Mucosa of gallbladder (tissue), 1 donor: ENCODE measurements around the gene HAO1. TPM values are rescaled to one million over a fixed set of nuclear protein-coding genes. Genes with fewer than 3 reads are reported as not detected.
A peak's percentile ranks its signal among the peaks of the same experiment; 100 is the strongest.

Source experiments
- DNase-seq: peaks from one replicate; pipeline ENCODE4 v3.0.0-alpha.2; 2020; ENCODE audit warnings: low spot score
- total RNA-seq: library from RNA; stranded (reverse); gene quantifications from one replicate; pipeline ENCODE4 v1.2.1, GENCODE V29; 2021
- donor health status: DM: no; HTN: no; CAD: no.

HAO1 gene
- total RNA-seq, 1 donor from 2014 or later, result 2.7 TPM

GRCh38 chr20:7926767-7927166 lies 13.5 kb downstream of the HAO1 start:
- DNase-seq, result no peak

DNA sequence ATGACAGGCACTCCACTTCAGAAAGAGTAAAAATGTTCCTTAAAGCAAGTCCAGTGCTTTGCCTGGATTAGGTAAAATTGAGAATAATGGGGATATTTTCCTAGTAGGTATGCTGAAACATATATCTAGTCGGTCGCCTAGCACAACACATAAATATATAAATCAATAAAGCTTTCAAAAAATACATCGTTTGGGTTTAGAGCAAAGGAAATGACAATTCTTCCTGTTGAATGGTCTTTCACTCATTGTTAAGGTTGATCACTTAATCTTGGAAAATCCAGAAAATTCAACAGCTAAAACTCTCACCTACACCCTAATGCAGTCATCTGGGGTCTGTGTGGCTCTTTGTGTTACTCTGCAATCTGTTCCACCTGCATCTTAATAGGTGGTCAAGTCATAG lies 13.9 kb downstream of the HAO1 start:
- no peak for DNase-seq

DNA sequence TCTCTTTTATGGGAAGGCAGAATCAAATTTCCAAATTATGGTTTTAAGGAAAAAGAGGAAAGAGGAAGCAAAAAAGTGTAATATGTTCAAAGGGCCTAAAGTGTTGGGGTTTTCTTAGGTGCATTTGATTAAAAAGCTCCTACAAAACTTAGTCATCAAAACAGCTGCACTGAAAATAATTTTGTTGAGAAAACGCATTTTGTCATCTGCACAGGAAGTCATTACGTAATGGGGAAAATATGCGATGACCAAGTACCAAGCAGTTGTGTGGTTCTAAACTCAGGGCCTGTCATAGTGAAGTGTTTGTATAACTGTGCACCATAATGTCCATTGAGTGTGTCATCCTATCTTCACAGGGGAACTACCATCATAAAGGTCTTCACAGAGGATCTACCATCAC lies 15.6 kb downstream of the HAO1 start:
- DNase-seq, result no peak

GRCh38 chr20:7916648-7917047 lies 23.6 kb downstream of the HAO1 start:
- no peak for DNase-seq

GRCh38 chr20:7912551-7912950 lies 27.7 kb downstream of the HAO1 start:
- DNase-seq, result no peak

DNA sequence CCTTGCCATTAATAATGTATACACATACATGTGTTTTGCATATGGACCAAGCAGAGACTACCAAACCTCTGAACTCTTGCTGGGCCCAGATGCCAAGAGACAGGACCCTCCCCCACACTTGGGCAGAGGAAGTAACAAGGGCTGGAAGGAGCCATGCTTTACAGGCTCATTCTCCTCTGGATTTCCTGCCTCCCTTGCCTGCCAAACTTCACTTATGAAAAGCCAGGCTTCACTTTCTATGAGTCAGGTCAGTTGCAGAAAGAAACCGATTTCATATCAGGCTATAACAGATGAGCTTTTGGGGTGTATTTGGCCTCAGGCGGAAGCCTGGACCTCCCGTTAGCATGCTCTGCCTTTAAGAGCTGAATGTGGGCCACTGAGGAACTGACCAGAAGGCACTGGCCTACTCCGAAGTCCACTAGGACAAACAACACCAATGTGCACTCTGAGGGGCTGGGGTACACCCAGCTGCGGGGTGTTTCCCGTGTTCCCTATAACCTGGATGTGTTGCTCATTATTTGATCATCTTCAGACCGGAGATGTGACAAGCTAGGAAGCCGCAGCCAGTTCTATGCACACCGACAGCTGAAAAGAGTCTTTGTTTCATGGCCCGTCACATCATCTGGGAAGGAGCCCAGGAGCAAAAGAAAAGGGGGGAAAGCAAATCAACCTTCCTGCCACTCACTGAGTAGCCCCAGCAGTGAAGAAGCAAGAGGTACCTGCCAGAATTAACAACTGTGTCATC lies 28.5 kb downstream of the HAO1 start:
- DNase-seq, result no peak

GRCh38 chr20:7908905-7909304 lies 31.4 kb downstream of the HAO1 start:
- no peak for DNase-seq

DNA sequence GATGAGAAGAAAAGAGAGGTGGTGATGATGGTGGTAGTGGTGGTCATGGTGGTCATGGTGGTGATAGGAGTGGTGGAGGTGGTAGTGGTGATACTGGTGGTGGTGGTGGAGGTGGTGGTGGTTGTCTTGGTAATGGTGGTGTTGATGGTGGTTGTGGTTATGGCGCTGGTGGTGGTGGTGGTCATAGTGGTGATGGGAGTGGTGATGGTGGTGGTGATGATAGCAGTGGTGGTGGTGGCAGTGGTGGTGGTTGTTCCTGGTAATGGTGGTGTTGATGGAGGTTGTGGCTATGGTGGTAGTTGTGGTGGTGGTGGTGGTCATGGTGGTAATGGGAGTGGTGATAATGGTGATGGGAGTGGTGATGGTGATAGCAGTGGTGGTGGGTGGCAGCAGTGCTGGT lies 36.8 kb downstream of the HAO1 start:
- no peak for DNase-seq

GRCh38 chr20:7902879-7903278 lies 37.4 kb downstream of the HAO1 start:
- no peak for DNase-seq

DNA sequence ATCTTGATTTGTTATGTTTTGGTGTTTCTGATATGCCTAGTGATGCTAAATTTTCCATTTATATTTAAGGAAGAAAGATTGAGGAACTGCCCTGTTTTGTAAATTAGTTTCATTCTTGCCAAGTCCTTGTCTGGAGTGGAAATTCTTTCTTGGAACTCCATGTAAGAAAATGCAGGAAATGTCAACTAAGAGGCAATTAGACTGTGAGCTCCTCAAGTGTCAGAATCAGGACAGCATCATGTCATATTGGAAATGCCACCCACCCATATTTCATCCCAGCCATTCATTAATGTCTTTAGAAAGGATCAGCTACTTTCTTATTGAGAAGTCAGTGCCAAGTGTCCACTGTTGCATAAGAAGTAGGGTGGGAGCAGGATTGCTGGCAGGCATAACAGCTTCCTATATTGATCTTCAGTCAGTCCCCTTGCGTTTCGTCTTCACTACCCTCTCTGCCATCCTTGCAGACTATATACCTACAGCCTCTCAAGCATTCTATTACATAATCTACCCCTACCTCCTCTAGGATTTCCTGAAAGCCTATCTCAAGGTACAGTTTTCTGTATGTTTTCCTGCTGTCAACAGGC lies 42.4 kb downstream of the HAO1 start:
- no peak for DNase-seq

DNA sequence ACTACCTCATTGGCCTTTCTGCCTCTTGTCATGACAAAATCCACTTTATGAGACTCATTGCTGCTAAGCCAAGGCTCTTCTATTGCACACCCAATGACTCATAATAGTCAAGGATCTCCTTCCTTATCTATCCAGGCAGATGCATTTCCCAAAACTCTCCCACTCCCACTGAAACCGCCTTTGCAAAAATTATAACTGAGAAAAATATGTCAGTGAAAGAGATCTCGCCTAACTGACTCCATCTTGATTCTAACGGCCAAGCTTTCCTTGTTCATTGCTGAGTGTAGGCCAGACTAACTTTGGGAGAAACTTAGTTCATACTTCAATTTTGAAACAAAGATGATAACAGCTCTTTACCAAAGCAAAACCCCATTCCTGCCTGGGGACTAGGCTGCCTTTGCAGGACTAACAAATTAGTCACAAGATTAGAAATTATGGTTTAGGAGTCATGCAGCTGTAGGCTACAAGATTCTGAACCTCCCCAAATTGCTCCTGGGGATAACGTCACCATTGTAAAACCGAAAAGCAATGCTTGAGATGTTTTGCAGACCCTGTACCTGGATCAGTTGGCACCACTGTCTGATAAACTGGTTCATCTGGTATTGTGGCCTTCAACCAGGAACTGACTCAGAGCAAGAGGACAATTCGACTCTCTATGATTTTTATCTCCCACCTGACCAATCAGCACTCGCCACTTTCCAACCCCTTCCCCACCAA lies 47.1 kb downstream of the HAO1 start:
- no peak for DNase-seq

GRCh38 chr20:7891705-7892104 lies 48.6 kb downstream of the HAO1 start:
- no peak for DNase-seq

DNA sequence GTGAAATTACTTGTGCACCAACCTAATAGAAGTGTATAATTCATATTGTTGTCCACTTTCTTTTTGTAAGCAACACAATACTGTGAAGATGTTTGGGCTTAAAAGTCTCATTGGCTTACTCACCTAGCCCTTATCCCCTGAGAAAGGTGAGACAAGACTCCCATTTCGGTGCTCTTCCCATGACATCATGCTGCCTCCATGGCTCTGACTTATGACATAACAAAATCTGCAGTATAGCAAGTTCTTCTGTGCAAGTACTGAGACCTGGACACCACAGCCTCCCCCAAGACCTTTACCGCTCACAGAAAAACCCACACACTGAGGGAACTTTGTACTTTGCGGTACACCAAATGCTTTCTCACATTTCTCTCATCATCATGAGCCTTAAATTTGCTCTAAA lies 50.5 kb downstream of the HAO1 start:
- DNase-seq, result no peak

DNA sequence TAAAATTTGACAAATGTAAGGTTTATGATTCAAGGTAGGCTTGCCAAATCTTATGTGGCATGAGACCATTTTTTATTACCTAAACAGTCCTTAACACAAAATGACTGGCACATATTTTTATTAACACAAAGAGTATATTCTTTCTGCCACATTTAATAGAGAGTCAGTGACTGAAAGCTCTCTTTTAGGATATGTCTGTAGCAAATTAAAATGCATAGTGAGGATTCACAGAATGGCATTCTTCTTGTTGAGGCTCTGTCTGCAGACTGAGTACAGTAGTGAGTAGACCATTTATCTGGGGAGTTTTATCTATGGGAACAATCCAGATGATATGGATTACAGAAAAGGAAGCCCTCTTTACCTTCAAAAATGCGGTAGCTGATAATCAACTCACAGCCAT lies 56.5 kb downstream of the HAO1 start:
- DNase-seq, result no peak

- no peak for DNase-seq
These were observed 56.9 kb downstream of the HAO1 start for GRCh38 chr20:7883309-7883708.

DNA sequence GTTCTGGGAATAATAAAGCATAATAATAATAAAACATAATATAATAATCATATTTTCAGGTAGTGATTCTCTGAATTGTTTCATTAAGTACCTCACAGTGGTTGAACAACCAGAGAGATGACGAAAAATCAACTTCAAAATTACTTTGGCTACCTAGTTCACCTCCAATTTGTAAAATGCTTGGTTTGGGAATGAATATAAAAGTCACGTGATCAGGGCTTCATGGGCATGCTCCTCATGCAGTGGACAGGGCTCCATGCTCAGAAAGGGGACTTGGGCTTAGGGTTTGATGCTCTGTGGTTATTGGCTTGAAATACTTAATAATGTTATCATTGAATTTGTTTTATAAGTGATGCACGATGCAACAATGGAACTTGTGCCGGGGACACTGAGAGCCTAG lies 58.2 kb downstream of the HAO1 start:
- no peak for DNase-seq

GRCh38 chr20:7881551-7881950 lies 58.7 kb downstream of the HAO1 start:
- DNase-seq, result no peak

DNA sequence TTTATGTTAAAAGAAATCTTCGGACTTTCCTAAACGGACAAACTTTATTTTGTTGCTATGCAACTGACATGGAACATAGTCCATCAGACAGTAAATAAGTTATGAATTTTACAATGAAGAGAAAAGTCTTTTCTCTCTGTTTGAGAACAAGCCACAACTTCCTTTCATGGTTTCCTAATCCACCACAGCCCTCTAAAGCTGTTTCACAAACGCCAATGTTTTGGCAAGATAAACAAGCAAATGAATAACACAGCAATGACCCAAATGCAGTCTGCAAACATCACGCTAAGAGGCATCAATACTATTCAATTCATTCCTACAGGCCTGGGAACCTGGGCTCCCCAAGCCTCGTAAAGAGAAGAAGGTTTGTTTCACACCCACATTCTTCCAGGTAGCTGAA lies 60.4 kb downstream of the HAO1 start:
- DNase-seq, result no peak

- no peak for DNase-seq
These were observed 72.2 kb downstream of the HAO1 start for GRCh38 chr20:7868108-7868507.

DNA sequence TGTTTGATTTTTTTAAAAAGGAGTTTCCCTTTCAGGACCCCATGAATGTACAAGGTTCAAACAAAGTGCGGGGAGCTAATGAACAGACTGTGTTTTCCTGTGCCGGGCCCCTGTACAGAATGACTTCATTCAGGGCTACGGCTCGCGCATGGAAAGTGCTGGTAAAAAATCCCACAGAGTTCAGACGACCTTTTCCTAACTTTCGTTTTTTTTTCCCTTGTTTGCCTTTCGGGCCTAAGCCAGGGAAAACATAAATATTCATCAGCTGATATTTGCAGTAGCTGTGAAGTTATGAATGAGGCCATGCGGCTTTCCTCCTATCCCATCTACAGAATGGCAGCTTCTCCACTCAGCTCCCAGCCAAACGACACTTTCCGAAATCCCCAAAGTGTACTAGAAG lies 74.0 kb downstream of the HAO1 start:
- no peak for DNase-seq

DNA sequence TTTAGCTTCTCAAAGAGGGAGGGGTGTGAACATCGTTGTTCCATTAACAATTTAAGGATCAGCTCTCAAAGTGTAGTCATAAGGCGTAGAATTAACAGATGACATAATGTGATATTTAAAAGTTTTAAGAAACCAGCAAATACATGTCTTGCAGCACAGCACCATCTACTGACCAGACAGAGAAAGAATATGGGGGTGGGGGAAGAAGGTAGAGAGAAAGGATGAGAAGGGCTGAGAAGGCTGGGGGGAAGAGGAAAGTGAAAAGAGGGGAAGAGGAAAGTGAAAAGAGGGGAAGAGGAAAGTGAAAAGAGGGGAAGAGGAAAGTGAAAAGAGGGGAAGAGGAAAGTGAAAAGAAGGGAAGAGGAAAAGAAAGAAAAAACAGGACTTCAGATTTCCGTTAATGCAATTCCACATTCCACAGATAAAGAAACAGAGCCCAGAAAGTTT lies 80.9 kb downstream of the HAO1 start:
- DNase-seq, result peak; percentile 31

DNA sequence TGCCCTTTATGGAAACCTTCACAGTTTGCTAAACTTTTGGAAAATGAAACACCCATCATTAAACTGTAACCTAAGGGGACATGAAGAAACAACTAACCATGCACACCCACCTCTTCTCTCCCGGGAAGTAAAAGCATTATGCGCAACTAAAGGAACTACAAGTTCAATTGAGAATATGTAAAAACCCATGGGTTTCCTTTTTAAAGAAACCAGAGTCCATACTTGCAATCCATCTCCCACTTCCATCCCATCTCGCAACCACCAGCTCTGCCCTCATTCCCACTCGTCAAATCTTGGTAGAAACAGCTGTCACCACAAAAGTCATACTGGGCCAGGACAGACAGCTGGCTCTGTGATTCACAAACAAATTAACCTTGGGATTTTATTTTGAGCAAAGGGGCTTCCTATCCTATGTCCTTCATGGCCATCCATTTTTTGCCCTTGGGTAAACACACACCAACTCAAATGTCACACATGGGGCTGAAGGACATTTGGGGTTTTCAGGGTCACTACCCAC lies 81.5 kb downstream of the HAO1 start:
- no peak for DNase-seq

- no peak for DNase-seq
These were observed 83.5 kb downstream of the HAO1 start for GRCh38 chr20:7856756-7857155.
